COLO668 (cell line): ENCODE measurements around the gene C5.

Experiments
- DNase-seq: peaks from one replicate; lab custom pipeline; 2025; ENCODE audit not compliant: unreplicated experiment; lab: John Stamatoyannopoulos, UW

Gene C5

DNA sequence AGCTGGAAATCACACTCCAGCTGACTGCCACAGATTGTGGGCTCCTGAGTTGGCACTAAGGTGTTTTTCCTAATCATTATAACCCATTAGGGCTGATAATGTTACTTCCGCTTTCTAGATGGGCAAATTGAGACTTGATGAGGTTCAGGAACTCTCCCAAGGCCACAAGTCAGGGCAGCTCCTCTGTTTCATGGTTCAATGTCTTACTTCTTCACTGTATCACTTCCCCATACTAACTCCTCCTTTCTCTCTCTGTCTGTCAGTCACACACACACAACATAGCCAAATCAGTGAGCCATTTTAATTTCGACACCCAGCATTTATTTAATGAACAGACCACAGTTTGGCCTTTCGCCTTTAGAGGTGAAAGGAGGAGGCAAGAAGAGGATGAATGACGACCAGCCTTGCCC is 105.6 kb downstream of the C5 start:
- no peak for DNase-seq

DNA sequence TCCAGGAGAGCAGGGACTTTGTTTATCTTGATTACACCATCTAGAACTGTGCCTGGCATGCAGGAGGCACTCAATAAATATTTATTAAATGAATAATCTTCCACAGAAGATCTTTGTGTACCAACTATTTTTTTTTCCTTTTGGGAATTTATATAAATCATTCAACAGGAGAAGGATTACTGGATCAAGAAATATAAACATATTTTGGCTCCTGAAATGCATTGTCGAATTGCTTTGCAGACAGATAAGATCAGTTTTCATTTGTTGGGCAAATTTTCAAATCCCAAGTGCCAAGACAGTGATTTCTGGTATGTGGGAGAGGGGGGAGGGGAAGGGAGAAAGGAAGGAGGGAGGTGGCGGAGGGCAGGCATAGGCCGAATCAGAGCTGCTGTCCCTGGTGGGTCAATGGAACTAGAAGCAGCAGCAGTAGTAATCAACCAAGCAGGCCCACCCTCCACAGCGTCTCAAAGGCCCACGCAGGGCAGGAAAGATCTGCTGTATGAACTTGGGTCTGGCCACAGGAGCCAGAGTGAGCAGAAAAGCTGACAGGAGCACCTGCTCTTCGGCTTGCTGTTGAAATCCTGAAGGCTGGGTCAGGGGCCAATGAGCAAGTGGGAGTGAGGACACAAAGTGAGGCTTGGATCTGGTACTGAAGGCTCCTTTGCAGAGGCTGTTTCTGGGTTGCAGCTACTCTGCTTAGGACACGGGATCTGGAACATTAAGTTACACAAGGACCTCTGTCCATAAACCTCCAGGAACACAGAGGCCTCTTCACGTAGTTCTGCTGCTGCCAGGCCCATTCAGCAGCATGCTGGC is 107.7 kb downstream of the C5 start:
- DNase-seq, result no peak

DNA sequence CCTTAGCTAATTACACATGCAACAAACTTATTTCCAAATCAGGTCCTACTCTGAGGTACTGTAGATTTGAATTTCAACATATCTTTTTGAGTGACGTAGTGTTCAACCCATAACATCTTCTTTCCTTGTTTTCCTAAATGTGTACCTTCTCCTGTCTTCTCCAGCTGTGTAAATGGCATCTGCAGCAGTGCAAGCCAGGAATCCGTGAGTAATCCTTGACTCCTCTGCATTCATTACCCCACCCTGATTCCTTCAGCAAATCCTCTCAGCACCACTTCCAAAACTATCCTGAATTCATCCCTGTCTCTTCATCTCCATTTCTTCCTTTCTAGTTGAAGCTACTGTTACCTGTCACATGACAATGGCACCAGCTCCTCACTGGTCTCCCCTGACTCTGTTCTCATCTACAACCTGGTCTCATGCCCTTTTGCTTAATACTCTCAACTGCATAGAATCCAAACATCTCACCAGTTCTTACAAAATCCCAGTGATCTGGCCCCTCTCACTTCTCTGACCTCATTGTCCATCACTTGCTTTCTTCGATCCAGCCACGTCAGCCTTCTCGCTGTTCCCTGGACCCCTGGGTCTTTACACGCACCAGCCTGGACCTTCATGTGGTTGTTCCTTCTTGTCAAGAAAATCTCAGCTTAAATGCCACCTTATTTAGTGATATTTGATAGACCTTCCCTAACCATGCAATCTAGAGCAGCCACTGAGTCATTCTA is 108.9 kb downstream of the C5 start:
- no peak for DNase-seq

DNA sequence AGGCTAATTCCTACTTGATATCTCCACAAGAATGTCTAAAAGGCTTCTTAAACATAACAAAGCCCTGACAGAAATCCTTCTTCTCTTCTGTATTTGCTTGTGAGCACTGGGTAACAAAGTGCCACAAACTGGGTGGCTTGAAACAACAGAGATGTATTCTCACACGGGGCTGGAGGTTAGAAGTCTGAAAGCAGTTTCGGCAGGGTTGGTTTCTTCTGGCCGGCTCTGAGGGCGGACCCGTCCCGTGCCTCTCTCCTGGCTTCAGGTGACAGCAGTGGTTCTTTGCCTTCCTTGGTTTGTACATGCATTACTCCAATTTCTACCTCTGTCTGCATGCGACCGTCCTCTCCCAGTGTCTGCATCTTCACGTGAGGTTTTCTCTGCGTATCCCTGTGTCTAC is 109.5 kb downstream of the C5 start:
- no peak for DNase-seq

DNA sequence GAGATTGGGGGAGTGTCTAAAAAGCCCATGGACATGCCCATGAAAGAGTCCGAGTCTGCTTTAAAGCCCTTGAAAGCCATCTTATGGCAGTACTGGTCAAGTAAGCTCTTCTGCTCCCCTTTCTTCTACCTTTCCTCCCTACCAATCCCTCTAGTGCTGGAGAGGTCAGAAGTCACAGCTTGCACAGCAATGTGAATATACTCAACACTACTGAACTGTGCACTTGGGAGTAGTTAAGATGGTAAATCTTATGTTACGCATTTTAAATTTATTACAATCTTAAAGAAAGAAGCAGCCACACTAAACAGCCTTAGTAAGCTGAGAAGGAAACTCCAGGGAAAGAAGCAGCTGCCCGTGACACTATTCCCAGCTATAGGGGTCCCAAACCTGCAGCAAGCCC is 111.2 kb downstream of the C5 start:
- DNase-seq, result no peak

DNA sequence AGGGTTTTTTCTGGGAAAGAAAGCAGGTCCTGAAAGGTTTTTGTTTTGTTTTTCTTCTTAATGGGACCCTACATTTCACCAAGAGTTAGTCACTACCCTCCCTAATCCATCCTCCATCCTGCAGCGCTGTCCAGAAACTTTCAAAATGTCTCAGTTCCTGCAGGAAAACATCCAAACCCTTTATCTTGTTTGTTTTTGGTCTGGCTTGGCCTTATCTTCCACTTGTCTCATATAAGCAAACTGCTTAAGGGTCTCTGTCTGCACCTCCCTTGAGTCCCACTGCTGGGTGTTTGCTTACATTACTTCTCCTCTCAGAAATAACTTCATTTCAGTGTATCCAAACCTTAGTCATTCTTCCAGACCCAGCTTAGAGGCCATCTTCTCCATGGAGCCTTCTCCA is 112.5 kb downstream of the C5 start:
- no peak for DNase-seq

DNA sequence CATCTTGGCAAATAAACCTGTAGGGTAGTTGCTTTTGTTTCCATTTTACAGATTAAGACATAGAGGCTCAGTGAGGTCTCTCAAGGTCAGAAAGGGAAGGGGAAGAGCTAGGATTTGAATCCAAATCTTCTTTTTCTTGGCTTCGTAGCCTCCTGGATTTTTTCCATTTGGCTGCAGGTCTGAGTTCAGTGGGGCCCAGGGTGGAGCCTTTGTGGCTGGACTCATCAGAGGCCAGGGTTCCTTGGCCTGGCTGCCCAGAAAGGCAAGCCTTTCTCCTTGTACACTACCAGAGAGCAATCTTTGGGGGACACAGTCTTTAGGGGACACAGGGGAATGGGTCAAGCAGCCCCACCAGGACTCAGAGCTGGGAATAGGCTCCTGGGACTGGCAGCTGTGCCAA is 112.9 kb downstream of the C5 start:
- no peak for DNase-seq

DNA sequence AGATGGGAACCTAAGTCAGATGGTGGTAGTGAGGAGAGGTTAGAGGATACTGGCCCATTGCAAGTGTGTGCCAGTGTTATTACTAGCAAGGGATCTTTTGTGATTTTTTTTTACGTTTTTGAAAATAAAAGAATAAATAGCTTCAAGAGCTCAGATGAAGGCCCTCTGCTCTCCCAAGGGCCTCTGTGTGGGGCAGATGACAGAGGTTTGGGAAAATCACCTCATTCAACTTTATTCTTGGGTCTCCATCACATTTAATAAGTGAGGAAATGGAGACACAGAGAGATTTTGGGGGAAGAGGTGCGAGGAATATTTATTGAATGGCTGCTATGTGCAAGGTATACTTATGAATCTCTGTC is 113.3 kb downstream of the C5 start:
- no peak for DNase-seq

DNA sequence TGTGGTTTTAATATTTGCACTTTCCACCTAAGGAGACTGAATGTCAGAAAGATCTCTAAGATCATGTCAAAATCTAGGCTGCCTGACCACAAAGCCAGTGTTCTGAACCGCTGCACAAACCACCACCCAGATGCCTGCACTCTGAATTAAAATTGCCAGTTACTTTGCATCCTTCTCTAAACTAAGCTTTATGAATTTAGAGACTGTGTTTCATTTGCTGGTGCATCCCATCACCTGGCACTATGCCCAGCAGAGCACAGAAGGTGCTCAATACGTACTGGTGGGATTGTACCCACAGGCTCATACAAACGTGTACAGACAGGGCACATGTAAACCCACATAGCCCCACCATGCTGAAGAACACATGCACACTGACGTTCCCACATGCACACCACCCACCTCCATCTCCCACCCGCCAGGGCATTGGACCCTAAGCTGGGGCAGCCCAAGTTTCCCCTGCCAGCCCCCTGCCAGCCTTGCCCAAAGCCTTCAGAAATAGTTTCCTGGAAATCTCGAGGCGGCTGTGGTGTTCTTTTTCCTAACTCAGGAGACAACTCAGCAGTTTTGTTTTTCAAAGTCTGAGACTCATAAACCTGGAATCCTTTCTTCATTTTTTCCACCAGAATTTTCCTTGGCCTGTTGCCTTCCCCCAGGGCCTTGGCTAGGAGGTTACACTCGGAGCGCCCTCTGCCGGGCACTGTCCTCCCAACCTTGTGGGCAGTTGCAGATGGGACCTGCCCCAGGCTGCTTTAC is 113.9 kb downstream of the C5 start:
- peak; percentile 91 for DNase-seq

DNA sequence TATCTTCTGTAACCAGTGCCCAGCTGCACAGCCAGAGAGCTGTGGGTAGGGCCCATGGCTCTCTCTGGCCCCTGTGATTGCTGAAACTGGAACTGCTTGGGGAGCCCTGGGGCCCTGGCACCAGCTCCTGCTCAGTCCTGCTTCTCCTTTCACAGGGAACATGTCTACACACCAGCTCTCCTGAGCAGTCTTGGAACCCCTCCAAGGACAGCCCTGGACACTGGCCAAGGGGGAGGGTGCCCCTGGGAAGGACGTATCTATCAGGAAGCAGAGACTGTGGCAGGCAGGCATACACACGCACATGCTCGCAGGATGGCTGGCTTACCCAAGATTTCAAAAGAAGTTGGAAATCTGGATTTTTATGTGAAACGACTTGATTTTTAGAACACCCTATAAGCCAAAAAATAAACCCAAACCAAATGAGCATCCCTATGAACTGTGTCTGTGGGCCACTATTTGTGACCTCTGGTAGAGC is 114.7 kb downstream of the C5 start:
- DNase-seq, result peak; percentile 49

DNA sequence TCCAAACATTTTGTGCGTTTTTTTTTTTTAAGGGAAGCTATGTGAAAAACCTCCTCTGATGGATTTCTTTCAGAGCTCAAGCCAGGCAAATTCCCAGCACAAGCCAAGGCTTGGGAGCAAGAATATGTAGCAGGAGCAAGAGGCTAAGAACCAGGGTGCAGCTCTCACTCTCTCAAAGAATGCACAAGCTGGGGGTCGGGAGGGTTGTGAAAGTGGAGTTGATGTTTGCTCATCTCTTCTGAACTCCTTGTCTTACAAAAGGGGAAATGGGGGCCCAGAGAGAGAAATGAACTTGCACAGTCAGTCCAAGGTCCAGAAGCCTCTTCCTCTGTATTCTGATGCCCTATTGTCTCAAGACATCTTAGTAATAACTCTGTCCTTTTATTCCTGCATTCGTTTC is 115.8 kb downstream of the C5 start:
- DNase-seq, result no peak

DNA sequence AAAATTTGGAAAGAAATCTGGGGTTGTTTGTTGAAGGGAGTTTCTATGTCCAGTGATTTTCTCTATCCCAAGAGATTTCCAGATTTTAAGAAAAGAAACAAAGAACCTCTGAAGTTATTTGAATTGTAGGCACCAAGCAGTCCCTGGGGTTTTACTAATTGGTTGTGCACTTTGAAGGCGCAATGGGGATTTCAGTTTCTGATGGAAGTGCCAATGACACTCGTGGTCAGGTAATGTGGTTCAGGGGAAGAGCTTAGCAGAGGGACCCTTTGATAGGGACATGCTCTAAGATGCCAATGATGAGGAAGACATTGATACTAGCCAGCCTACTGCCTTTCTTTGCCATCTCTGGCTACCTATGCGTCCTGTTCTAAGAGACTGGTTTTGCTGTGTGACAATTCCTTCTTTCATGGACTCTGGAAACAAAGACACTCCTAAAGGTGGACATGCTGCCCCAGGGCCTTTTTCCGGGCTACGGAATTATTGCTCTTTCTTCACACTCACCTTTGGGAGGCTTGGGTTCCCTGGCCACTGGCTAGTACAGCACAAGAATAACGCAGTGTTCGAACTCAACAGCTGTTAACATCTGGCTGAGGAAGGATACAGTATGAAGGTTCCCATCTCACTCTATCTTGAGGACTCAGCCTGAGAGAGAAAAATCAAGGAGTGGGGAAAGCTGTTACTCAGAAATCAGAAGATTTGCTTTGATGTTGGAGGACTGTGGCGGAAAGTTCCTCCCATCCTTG is 116.6 kb downstream of the C5 start:
- no peak for DNase-seq

DNA sequence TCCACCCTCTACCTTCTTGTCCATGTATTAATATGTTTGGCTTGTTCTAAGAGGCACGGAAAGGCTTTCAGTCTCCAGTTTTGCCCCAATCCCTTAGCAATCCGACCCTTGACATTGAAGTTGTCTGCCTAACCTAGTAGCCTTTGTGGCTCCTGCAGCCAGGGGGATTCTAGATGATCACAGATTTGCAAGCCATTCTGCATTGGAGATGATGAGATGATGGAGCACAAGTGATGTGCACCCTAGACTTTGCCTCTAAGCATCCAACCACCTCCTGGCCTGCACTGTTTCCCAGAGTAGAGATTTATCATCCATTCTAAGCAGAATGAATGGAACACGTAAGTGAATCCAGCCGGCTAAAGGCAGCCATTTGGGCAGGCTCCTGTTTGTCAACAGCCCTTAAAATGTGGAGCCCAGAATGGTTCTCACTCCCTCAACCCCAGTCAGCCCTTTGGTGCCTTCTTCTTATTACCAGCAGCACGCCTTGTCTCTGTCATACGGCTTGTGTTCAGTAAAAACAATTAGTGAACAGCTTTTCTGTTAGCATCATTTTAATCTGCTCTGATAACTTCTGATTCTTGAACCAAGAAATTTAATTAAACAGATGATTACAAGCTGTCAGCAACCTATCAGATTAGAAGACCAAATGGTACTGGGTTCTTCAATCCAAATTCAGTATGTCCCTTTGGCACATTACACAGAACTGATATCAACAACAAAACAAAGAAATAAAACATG is 117.8 kb downstream of the C5 start:
- DNase-seq, result no peak

DNA sequence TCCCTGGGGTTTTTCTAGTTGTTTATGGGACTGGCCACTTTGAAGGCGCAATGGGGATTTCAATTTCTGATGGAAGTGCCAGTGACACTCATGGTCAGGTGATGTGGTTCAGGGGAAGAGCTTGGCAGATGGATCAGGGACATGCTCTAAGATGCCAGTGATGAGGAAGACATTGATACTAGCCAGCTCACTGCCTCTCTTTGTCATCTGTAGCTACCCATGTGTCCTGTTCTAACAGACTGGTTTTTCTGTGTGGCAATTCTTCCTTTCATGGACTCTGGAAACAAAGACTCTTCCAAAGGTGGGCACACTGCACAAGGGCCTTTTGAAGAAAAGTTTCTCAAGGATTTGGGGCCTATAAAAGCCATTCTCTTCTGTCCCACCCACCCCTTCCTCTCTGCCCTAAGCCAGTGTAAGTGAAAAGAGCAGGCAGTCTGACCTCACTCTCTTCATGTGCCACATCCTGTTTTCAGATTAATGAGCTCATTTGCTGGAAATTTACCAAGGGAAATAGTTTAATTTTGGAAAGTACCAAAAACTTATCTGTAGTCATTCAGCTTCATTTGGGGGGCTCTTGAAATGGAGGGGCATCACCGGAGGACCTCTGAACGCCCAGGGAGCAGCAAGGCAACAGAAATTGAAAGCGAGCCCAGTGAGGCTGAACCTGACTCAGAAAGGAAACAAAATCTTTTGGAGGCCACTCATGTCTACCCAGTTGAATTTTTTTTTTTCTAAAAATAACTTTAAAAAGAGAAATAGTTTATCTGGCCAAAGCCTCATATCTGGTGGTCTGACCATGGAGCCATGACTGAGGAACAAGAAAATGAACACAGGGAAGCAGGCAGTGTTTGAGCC is 118.6 kb downstream of the C5 start:
- DNase-seq, result no peak

DNA sequence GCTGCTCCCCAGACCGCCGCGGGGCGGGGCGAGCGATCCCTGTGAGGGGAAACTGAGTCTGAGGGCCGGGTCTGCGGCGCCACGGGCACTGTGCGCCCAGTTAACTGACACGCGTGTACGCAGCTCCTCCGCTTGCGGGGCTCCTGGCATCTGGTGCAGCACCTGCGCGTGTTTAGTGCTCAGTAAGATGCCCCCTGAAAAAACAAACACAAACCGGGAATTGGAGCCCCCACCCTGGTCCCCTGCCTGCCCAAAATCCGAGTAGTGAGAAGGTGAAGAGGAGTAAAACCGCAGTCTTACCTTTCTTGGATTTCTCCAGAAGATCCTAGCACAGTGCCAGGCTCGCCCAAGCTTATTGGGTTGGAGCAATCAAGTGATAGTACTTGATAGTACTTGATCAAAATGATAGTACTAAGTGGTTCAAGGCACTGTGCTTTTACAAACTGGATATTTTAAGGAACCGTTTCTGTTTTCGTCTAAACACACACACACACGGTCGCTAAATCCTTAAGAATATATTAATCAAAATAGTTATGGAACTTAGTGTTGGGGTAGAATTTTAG is 120.8 kb downstream of the C5 start:
- no peak for DNase-seq

DNA sequence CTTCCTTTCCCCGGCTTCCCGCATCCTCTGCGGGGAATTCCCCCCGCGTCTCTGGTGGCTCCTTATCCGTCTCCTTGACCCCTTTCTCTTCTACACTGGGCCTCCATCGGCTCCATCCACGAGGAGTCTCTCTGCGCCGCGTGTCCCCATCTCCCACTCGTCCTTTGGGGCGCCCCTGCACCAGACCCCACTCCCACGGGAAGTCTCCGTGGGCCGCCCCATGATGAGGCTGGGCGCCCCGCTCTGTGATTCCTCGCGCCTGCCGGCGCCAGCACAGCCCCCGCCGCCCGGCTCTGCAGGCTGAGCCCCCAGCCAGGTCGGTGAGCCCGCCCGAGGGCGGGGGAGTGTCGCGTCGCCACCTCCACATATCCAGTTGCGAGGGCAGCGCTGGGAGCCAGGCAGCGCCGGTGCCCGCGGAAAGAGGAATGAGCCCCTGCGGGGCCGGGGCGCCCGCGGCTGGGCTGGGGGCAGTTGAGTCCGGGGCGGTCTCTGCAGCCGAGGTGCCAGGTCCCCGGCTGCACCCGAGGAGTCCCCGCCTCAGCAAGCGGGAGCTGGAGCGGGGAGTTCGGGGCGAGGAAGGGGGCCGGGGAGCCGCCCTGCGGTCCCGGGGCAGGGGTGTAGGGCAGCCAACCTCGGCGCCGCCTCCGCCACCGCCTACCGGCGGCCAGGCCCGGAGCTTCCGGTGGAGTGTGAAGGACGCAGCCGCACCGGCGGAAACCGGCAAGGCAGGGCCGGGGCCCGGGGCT is 121.4 kb downstream of the C5 start:
- peak; percentile 80 for DNase-seq

DNA sequence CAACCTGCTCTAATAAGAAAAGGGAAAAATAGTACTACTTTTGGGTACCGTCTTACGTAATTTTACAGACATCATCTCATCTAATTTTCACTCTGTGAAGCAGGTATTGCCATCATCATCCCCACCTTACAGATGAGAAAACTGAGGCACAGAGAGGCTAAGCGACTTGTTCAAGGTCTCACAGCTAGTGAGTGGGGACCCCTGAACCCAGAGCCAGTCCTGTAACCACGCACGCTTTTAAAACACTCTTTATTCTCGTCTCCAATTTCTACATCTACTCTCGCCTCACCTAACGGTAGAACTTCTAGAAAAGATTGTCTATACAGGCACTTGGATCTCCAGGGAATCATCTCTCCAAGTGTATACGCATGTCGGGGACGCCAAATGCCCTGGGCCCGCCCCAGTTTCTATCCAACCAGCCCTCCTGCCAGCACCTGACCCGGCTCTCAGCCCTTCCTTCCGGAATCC is 122.0 kb downstream of the C5 start:
- DNase-seq, result no peak

DNA sequence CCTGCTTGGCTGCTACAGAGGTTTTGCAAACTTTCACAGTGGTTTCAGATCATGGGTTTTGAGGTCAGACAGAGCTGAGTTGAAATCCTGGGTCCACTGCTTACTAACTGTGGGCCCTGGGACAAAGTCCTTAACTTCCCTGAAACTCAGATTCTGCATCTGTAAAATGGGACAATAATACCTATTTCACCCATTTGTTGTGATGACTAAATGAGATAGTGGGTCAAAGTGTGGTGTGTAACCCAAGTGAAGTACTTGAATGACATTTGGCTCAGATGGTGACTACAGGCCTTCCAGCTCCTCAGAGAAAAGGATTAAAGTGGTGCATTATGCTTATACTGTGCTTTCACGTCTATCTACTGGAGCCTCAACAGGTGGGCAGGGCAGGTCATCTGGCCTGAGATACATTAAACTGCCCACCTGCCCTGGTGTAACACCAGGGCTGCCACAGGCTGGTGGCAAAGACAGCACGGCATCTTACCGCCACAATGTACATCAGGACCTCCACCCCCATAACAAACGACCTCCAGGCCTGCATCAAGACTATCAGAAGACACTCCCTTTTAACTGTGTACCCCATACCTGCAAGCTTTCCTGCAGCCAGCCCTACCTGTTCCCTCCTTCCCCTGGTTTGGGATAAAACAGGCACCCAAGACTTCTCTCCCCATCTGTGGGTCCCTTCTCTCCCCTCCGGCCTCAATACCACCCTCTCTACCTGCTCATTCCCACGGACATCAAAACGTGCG is 122.6 kb downstream of the C5 start:
- no peak for DNase-seq
